ENCODE results near the gene GGCX.
"Not testable (repeated sequence)": the region's sequence is repeated elsewhere in the genome, so short reads cannot be mapped to it uniquely, and the experiment has no call there.

Gene GGCX

DNA sequence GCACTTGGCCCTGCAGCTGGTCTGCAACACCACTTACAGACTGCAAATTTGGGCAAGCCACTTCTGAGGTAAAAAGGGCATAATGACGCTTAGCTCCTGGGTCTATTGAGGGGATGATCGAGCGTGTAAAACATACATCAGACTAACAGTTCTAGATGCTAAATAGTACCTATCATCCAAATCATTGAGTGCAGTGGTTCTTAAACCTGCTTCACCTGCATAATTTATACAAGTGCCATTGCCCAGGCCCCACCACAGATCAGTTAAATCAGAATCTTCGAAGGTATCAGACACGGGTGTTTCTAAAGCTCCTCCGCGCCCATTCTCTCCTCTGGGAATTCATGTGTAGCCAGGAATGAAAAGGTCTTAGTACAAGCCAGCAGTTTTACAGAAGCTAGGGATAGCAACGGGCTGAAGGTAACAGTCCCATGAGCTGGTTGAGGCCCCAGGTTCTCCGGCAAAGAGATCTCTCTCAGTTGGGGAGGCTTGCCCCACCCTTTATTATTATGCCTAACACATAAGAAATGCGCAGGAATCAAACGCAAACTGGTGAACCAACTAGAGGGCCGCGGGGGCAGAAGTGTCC lies 33.5 kb upstream of the GGCX start:
- no peak for DNase-seq (ENCODE audit: low read depth)

DNA sequence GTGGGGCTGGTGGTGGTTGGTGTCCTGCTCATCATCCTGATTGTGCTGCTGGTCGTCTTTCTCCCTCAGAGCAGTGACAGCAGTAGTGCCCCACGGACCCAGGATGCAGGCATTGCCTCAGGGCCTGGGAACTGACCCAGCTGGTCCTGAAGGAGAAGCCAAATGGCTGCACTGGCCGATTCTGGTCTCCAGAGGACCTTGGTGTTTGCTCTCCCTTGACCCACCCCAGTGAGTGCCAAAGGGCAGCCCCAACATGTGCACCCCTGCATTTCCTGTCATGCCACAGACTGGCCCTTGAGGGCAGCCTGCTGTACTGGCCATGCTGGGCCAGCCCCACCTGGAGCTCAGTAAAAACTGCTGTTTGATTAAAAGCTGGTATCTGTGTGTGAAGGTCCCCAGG lies 31.7 kb upstream of the GGCX start:
- no peak for DNase-seq (ENCODE audit: low read depth)

DNA sequence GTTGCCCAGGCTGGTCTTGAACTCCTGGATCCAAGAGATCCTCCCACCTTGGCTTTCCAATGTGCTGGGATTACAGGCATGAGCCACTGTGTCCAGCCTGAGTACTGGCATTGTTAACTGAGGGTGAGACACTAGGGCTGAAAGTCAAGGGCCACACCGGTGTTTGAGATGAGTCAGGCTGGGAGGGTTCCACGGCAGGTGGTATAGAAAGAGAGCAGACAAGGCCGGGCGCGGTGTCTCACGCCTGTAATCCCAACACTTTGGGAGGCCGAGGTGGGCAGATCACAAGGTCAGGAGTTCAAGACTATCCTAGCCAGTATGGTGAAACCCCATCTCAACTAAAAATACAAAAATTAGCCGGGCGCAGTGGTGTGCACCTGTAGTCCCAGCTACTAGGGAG lies 31.0 kb upstream of the GGCX start:
- DNase-seq (ENCODE audit: low read depth) = not testable (repeated sequence)

DNA sequence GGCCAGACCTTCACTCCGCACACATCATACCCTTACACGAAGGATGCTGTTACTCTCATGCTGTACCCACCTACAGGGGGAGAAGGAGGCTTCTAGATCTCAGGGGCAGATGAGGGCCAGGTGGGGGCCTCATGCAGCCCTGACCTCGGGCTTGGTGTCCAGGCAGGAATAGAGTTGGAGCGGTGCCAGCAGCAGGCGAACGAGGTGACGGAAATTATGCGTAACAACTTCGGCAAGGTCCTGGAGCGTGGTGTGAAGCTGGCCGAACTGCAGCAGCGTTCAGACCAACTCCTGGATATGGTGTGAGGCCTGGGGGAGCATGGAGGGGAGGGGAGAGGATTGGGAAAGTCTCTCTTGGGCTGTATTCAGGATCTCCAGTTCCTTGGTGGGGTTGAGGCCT lies 30.3 kb upstream of the GGCX start:
- no peak for DNase-seq (ENCODE audit: low read depth)

DNA sequence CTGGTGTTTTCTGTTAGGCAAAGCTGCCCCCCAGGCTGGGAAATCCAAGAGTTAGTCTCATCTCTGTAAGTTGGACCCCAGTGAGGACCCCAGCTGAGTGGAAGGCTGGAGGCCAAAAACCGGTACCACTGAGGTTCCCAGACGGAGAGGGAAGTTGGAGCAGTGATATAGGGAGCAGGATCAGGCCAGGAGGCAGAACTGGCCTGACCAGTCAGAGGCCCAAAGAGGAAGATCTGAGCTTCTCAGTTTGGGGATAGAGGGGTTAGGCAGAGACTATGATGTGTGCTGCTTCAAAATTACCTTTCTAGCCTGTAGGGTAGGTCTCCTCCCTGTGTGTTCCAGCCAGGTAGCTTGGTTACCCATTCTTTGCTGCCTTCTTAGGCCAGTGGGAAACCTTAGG lies 29.7 kb upstream of the GGCX start:
- DNase-seq (ENCODE audit: low read depth) = no peak

DNA sequence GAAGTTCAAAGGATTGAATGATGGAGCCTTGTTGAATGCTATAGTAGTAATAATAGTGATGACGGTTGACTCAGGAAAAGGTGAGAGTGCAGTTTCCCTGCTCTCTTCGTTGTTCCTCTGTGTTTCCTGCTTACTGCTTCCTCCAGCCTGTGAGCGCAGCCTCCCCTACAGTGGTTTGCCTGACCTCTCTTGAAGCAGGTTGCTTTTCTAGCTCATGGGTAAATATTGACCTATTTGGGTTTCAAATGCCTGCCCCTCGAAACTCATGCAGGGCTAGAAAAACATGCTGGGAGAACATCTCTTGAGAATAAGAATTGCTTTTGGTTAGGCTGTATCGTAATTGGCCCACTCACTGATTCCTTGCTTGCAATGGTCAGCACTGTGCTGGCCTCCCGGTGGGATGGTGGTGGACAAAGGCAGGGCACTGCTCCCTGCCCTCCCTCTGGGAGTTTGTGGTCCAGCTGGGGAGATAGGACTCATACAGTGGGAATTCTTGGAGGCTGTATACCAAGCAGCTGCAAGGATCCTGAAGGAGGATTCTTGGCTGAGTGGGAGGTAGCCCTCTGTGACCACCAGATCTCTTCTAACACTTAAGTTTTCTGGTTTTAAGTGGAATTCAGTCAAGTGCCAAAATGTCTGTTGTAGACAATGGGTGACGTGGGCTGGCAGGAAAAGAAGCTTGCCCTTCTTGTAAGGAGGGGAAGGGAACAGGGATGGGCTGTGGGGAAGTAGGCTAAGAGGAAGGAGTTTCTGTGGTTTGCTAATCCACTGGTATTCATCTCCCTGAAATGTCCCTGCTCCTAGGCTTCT lies 28.9 kb upstream of the GGCX start:
- no peak for DNase-seq (ENCODE audit: low read depth)

DNA sequence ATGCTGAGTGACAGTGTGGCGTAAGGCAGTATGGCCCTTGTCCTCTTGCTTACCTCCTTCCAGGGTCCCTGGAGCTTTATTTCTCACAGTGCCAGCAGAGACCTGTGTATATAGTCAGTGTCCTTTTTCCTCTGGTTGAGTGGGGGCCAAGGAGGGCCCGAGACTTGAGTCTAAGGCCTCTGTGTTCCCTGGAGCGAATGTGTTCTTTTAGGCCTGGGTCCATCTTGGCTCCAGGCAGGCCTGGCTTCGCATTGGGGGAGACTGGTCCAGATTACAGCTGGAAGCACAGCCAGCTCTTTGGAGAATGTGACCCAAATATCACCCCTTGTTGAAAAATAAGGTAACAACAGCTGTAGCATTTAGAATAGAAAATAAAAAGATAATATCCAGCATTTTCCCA lies 27.9 kb upstream of the GGCX start:
- no peak for DNase-seq (ENCODE audit: low read depth)

DNA sequence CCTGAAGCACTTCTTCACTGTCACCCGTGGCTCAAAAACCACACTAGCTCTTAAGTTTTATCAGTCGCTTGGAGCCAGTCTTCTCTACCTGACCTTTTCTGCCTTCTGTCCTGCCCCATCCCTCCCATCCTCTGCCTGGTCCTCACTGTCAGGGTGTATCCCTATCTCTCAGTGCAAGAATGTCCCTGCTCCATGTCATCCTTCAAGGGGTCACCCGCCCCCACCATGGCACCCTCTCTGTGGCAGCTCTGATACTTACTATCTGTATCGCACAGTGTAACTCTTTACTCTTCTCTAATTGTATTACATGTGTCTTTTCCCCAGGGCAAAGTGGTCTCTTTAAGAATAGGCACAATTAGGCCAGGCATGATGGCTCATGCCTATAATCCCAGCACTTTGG lies 27.4 kb upstream of the GGCX start:
- DNase-seq (ENCODE audit: low read depth) = no peak

DNA sequence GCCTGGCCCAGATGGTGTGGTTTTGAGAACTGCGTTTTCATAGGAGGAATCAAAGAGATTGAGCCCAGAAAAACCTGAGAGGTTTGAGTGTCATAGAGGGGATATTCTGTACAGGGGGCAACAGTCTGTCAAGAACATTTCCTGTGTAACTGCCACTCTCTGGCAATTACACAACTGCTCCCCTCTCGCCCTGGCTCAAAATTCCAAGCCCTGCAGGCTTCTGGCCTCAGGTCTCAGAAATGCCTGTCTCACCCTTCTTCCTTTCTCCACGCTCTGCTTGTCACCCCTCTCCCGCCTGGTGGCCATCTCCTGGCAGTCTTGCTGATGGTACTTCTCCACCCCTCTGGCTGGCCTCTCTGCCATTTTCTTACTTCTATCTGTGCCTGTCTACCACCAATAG lies 26.9 kb upstream of the GGCX start:
- DNase-seq (ENCODE audit: low read depth) = no peak

DNA sequence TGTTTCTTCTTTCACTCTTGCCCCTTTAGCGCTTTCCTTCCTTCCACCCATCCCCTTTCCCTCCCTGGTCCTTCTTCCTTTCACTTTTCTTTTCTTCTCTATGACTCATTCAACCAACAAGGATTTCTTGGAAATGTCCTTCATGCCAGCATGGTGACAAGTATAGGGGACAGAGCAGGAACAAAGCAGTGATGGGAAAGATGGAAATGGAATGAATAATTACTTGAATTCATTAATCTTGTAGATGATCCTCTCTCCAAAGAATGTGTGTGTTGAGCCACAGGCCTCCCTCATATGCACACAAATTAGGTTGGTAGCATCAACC lies 24.4 kb upstream of the GGCX start:
- no peak for DNase-seq (ENCODE audit: low read depth)

DNA sequence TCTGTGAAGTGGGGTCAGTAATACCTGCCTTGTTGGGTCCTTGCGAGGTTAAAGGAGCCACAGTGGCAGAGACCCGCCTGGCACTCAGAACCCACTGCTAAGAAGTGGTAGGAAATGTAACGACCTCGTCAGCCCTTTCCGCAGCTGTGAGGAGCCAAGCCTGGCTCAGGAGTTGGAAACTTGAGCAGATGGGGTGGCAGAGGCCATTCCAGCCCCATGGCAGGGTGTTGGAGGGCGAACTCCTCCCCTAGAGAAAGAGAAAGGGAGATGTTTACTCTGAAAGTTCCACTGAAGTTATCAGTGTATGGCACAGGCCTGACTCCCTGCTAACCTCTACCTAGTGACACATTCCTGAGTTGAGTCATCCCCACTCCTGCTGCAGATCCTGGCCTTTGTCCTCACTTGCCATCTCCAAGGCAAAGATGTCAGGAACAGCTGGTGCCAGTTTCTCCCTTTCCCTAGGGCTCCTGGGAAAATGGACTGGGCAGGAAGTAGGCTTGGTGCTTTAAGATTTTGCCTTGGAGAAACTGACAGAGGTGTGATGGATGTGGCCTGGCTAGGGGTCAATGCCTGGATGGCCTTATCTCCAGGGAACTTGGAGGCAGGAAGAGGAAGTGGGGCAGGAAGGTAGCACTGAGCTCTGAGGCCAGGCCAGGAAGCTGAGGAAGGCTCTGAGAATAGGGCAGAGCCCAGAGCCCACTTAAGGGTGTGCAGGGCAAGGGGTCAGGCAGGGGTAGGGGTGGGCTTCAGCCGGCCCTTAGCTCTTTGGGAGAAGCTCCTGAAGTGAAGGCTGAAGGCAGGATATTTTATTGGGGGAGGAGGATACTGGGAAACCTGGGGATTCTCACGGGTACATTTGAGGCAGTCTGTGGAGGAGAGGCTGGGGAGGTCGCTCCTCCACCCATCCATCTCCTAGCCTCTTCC lies 23.8 kb upstream of the GGCX start:
- DNase-seq (ENCODE audit: low read depth) = peak; percentile 8

DNA sequence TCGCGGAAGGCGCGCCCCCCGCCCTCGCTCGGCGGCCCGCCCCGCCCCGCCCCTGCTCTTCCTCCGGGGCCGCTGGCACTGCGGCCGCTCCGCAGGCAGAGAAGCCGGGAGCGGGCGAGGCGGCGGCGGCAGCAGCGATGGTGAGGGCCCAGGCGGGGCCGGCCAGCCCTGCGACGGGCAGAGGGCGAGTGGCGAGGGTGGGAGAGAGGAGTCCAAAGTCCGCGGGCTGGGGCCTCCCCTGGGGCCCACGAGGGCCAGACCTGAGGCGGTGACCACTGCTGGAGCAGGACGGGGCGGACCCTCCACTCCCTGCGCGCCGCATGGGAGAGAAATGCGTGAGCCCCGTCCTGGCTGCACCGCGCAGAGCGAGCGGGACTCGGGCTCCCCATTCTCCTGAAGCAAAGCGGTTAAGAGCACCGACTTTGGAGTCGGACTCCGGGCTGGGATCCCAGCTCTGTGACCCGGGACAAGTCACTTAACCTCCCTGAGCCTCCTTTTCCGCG lies 23.1 kb upstream of the GGCX start, which contains the start of gene VAMP5:
Gene VAMP5, plus strand, starts transcription at position 78 of the 503 bp plus-strand sequence. Its CDS starts 60 bp downstream, at position 138.
- DNase-seq (ENCODE audit: low read depth) = peak; percentile 32

DNA sequence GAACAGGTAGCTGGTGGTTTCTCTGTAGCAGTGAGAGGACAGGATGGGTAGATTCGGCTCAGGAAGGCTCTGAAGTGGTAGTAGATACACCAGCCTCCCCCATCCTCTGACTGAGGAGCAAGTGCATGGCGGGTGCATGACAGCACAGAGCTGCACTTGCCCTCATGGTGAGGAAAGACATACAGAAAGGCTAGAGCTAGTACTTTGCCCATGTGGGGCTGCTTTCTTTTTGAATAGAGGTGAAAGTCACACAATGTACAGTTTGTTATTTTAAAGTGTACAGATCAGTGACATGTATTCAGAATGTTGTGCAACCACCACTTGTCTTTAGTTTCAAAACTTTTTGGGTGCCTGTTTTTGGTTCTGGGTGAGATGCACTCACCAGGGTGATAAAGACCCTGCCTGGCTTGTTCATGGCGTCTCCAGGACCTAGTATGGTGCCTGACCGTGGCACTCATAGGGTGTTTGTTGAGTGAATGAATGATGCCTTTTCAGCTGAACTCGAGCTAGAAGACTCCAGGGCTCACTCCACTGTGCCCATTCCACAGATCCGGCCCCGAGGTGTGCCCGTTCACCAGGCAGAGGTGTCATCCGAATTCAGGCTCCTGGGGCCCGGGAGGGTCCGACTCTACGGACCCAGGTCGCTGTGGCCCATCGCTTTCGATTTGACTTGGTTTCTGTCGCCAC lies 22.5 kb upstream of the GGCX start:
- DNase-seq (ENCODE audit: low read depth) = no peak

DNA sequence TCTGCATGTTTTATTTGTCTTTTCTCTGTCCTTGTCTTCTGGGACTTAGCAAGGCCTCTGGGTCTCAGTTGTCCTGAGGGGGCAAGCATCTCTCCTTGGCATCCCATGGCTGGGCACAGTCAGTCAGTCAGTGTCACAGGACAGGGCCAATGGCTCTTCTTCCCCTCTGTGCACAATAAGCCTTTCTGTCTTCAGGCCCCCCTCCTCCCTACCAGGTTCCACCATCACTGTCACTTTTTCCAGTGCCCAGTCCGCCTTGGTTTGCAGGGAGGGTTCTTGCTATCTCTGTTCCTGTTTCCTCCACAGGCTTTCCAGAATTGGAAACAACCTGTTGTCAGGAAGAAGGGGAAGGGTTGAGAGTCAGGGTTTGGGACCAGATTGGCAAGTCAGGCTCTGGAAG lies 21.2 kb upstream of the GGCX start:
- no peak for DNase-seq (ENCODE audit: low read depth)

DNA sequence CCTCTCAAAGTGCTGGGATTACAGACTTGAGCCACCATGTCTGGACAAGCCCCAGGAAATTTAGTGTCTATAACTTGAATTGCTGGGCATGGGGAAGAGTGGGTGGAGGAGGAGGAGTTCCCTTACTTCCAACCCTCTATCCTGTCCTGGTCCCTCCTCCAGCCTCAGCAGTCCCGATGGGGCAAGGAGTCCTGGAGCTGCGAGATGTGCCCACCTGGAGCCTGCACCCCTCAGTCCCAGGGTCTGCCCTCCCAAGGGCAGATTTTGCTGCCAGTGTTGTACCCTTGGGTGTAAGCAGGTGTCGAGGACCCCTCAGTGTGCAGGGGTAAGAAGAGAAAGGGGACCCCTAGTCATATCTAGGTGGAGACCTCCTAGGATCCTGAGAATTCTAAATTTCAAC lies 18.9 kb upstream of the GGCX start:
- no peak for DNase-seq (ENCODE audit: low read depth)

DNA sequence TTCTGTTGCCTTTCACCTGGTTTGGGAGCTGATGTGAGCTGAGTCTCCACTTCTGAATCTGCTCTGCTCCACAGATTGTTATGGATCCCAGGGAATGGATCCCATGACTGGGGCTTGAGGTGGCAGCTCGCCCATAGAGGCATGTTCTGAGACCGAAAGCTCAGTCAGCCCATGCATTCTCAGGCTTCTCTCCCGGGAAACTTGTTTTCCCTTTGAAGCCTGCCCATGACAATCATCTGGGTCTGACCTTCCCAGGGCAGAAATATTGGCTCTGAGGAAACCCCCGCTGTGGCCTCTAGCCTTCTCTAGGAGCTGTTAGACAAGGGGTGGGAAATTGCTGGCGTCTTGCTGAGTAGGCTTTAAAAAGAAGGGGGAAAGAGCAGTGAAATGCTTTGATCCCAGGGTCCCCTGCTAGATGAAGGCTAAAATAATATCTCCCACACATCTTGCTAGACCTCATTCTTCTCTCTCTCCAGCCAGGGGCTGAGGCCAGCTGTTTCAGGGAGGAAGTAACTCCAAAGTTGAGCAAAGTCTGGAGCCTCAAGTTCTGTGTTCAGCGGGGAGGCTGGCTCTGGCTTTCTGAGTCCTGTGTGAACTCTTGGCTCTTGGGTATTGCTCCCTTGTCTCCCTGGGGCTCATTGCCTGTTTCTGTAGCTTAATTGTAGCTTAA lies 18.1 kb upstream of the GGCX start:
- no peak for DNase-seq (ENCODE audit: low read depth)

DNA sequence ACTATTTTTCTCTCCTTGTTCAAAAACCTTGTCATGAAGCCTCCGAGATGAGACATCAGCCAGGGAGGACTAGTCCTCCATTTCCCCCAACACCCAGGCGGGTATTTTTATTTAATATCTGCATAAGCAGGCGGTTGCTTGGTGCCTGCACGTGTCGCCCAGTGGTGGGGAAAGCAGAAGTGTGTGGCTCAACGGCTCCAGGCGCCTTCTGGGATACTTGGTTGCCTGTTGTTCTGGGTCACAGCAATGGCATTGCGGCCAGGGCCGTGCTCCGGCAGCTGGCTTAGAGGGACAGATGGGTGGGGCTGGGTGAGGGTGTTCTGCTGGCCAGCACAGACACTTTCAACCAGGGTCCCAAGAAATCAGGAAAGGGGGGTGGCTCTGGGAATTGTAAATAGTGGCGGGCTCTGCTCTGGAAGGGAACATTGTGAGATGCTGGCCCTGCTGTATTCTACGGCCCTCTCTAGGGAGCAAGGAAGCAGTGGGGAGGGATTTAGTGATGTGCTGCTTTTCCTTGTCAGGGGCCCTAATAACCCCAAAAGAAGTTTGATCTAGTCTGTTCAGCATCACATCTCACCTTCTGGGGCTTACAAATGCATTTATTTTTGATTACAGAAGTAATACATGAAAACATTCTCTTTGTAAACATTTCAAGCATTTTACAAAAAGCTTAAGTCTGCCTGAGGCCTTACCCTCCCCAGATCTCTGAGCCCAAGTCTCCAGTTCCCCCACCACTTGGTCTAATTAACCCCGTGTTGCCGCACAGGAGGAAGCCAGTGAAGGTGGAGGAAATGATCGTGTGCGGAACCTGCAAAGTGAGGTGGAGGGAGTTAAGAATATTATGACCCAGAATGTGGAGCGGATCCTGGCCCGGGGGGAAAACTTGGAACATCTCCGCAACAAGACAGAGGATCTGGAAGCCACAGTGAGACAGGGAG lies 17.2 kb upstream of the GGCX start:
- DNase-seq (ENCODE audit: low read depth) = no peak

DNA sequence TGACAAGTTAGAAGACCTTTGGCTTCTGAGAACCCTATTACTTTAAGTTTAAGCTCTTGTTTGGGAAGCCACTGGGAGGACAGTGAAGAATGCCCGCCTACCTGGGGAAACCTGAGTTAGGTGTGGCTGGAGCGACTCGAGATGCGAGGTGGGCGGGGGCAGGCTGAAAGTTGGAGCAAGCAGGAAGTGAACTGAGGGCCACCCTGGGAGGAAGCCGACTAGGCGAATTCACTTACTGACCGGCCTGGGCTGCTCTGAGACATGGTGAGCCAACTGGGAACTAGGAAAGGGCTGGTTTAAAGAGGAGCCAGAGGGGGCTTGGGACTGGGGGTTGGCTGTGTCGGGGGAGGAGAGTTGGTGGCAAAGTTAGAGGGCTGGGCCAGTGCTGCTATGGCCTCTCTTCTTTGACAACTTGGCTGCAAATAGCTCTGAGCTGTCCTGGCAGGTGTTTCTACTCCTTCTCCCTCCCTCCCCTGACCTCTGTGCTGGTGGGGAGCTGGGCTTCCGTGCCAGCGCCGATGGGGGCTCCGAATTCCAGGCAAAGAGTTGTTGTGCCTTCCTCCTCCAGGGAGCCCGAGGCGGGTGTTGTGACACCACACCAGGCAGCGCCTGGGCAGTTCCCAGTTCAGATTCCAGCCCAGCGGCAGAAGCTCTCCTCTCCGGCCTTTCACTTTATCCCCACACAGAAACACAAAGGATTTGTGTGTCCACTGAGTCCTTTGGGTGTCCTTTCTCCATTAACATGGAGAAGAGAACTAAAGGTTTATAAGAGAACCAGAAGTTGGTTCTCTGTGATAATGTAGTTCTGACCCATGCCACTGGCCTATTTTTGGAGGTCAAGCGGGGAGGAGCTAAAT lies 16.3 kb upstream of the GGCX start, which contains the start of gene VAMP8:
Gene VAMP8, plus strand, starts transcription at position 201 of the 857 bp plus-strand sequence. Its CDS starts 61 bp downstream, at position 262.
- peak; percentile 41 for DNase-seq (ENCODE audit: low read depth)

DNA sequence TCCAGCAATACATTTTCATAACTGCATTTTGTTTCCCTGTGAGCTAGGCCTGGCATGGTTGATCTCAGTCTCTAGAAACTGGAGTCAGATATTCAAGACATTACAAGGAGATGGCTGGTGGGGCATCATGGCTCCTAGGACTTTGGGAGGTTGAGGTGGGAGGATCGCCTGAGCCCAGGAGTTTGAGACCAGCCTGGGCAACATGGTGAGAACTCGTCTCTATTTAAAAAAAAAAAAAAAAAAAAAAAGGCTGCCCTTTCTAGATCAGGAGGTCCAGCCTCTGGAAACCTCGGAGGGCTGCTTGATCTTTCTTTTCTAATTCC lies 15.7 kb upstream of the GGCX start:
- no peak for DNase-seq (ENCODE audit: low read depth)
